EH (cell line): ENCODE data around the gene UGT2B15.
"Not testable (repeated sequence)": the region's sequence is repeated elsewhere in the genome, so short reads cannot be mapped to it uniquely, and the experiment has no call there.

Experiments used
- DNase-seq: peaks from one replicate; pipeline ENCODE4 v3.0.0-alpha.2; 2015; ENCODE audit warnings: low read depth

The UGT2B15 gene

DNA sequence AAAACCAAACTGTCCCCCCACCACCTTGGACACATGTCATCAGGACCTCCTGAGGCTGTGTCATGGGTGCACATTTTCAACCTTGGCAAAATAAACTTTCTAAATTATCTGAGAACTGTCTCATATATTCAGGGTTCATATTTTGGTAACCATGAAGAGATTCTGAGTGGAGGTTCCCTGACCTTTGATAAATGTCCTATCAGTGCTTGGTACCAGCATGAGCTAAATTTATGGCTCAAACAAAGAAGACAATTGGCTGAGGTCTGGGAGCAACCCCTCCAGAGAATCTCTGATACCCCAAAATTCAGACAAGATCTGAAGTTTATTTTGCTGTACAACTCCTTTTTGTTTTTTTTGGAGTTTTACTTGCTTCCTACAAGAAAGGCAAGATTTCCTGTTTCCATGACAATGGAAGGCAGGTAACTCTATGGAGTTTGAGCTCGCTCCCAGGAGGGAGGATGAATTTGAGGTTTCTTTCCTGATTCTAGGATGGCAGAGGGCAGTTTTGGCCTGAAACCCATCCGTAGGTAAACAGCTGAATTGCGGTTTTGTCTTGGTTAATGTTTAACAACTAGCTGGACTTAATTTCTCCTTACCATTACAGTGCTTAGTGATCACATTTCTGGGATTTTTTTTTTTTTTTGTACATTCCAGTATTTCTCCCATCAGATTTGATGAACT is 14.5 kb downstream of the UGT2B15 start:
- no peak for DNase-seq

DNA sequence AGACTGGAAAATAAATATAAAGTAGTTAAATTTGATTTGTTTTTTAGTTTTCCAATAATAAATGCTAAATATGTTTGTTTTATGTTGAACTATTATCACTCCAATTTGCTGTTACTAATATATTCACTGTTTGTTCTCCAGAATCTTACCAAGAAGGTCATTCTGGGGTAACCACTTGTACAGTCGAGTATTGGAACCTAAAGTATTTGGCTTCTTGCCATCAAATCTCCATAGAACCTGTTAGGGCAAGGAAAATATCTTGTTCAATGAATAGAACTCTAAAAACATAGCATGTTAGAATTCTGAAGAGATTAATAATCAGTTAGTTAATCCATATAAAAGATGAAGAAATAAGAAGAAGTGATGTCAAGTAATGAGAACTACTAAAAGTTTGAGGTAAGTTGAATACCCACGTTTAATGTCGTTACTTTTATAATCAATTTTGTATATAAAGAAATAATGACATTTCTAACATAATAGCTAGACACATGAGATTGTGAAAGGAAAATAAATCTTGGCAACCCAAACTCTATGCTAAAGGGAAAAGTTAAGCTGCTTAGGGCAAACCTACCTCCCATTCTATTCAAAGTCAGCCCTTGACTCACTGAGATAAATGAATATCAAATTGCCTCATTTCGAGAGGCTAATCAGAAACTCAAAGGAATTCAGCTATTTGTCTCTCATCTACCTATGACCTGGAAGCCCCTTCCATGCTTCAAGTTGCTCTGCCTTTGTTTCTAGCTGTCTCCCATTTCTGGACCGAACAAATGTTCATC is 15.3 kb downstream of the UGT2B15 start:
- no peak for DNase-seq

DNA sequence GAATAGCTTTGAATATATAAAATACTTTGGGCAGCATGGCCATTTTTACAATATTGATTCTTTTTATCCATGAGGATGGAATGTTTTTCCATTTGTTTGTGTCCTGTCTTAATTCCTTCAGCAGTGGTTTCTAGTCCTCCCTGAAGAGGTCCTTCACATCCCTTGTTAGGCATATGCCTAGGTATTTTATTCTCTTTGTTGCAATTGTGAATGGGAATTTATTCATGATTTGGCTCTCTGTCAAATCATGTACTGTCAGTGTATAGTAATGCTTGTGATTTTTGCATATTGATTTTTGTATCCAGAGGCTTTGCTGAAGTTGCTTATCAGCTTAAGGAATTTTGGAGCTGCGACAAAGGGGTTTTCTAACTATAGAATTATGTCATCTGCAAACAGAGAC is 18.5 kb downstream of the UGT2B15 start:
- DNase-seq = no peak

DNA sequence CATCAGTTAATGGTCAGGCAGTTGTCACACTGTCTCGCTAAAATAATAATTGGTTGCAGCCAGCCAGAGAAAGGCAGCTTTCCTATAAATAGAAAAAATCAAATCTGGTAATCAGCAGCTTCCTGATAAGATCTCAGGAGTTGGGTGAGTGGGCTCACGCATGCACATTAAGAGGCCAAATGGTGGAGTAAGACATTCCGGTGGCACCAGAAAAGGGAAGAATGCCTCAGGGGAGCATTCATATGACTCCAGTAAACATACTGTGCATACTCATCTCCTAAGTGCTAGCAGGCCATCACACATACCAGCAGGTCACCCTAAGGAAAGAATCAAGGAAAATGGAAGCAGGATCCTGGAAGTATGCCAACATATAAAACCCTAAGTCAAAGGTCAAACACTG is 40.1 kb downstream of the UGT2B15 start:
- no peak for DNase-seq

- DNase-seq = not testable (repeated sequence)
These were observed 47.7 kb downstream of the UGT2B15 start for GRCh38 chr4:68622731-68623130.

DNA sequence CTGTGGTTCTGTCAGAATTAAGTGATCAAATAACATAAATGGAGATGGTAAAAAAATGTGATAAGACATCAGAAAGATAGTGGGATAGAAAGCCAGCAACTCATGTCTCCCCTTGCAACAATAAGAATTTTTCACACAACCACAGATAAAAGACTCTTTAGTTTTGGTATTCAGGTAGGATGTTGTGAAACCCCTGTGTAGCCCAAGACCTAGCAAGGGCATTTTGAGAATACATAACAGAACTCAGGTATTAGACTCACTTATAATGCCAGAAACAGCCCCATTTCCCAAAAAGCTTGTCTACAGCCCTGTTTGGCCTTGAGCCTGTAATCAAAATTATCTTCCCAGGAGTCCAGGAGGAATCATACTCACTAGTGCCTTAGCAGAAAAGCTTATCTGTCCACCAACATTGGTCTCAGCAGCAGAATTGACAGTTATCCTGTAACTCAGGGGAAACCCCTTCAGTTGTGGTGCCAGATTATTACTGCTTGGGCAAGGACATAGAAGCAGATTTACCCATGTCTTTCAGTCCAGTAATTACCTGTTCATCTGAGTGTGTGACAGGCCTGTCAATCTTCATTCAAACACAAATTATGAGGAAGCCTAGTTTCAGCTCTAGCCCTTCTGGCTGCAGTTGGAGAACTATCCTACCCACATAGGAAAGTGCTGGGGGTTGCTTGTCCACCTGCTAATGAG is 53.3 kb downstream of the UGT2B15 start:
- no peak for DNase-seq

- DNase-seq = no peak
These were observed 54.6 kb downstream of the UGT2B15 start for GRCh38 chr4:68615699-68616422.

DNA sequence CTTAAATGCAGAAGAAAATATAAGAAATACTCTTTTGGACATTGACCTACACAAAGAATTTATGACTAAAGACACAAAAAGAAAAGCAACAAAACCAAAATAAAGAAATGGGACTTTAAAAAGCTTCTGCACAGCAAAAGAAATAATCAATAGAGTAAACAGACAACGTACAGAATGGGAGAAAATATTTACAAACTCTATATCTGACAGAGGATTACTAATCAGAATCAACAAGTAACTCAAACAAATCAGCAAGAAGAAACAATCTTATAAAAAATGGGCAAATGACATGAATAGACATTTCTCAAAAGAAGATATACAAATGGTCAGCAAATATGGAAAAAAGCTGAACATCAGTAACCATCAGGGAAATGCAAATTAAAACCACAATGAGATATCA is 56.7 kb downstream of the UGT2B15 start:
- no peak for DNase-seq

- no peak for DNase-seq
These were observed 64.2 kb downstream of the UGT2B15 start for GRCh38 chr4:68606240-68606639.

DNA sequence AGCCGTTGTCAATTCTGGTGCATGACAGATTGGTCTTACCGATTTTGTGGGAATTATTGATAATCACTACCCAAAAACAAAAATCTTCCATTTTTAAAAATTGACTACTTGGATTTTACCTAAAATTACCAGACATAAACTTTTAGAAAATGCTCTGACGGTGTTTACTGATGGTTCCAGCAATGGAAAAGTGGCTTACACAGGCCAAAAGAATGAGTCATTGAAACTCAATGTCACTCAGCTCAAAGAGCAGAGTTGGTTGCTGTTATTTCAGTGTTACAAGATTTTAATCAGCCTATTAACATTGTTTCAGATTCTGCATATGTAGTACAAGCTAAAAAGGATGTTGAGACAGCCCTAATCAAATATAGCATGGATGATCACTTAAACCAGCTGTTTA is 71.3 kb downstream of the UGT2B15 start:
- DNase-seq = no peak

DNA sequence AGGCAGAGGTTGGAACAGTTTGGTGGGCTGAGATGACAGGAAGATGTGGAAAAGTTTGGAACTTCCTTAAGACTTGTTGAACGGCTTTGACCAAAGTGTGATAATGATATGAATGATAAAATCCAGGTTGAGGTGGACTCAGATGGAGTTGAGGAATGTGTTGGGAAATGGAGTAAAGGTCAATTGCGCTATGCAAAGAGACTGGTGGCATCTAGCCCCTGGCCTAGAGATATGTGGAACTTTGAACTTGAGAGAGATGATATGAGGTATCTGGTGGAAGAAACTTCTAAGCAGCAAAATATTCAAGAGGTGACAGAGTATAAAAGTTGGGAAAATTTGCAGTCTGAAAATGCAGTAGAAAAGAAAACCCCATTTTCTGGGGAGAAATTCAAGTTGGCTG is 73.0 kb downstream of the UGT2B15 start:
- DNase-seq = no peak
